Endothelial cell (in vitro differentiated cells): ENCODE measurements around the gene HCN4. TPM values are rescaled to one million over a fixed set of nuclear protein-coding genes. Genes with fewer than 3 reads are reported as not detected.
A peak's percentile ranks its signal among the peaks of the same experiment; 100 is the strongest.

Experiments used
- DNase-seq: peaks from one replicate; pipeline ENCODE4 v3.0.0; 2021; ENCODE audit warnings: low spot score
- H3K27ac Mint-ChIP-seq: one replicate; pipeline ENCODE4 v1.8.0; 2021; ENCODE audit warnings: mixed read lengths, inconsistent platforms; ENCODE audit not compliant: unreplicated experiment
- H3K27me3 Mint-ChIP-seq: one replicate; pipeline ENCODE4 v1.8.0; 2021; ENCODE audit warnings: mild to moderate bottlenecking, moderate library complexity, mixed read lengths, inconsistent platforms; ENCODE audit not compliant: unreplicated experiment
- H3K36me3 Mint-ChIP-seq: one replicate; pipeline ENCODE4 v1.8.0; 2021; ENCODE audit warnings: mild to moderate bottlenecking, low read depth, mixed read lengths, inconsistent platforms; ENCODE audit not compliant: unreplicated experiment
- H3K4me1 Mint-ChIP-seq: one replicate; pipeline ENCODE4 v1.8.0; 2021; ENCODE audit warnings: mild to moderate bottlenecking, mixed read lengths, inconsistent platforms; ENCODE audit not compliant: unreplicated experiment
- H3K4me3 Mint-ChIP-seq: one replicate; pipeline ENCODE4 v1.8.0; 2021; ENCODE audit warnings: mild to moderate bottlenecking, mixed read lengths, inconsistent platforms; ENCODE audit not compliant: unreplicated experiment
- H3K9me3 Mint-ChIP-seq: one replicate; pipeline ENCODE4 v1.8.0; 2021; ENCODE audit warnings: mixed read lengths, inconsistent platforms; ENCODE audit not compliant: unreplicated experiment
- total RNA-seq: library from RNA; stranded (reverse); fragmentation: NEBNext Ultra II Directional; extraction: Animal tissue kit (Norgen Biotek cat#: 25700); gene quantifications from one replicate; pipeline ENCODE4 v1.2.1, GENCODE V29; 2021; ENCODE audit not compliant: unreplicated experiment
- TF ChIP-seq, protein P1 (sequence below): fragments of 200-600 bp; sonication (generic); IDR thresholded peaks from one replicate; pipeline ENCODE4 v1.5.0; 2021; ENCODE audit warnings: antibody characterized with exemption; ENCODE audit not compliant: unreplicated experiment

HCN4 gene
- total RNA-seq, 1 donor from 2014 or later, result 0.54 TPM

- H3K36me3 Mint-ChIP-seq, result peaks cover 35% of the 10 kb centered on the region
- H3K4me1 Mint-ChIP-seq, result no peaks in the 10 kb centered on the region
- TF ChIP-seq, protein P1, sequence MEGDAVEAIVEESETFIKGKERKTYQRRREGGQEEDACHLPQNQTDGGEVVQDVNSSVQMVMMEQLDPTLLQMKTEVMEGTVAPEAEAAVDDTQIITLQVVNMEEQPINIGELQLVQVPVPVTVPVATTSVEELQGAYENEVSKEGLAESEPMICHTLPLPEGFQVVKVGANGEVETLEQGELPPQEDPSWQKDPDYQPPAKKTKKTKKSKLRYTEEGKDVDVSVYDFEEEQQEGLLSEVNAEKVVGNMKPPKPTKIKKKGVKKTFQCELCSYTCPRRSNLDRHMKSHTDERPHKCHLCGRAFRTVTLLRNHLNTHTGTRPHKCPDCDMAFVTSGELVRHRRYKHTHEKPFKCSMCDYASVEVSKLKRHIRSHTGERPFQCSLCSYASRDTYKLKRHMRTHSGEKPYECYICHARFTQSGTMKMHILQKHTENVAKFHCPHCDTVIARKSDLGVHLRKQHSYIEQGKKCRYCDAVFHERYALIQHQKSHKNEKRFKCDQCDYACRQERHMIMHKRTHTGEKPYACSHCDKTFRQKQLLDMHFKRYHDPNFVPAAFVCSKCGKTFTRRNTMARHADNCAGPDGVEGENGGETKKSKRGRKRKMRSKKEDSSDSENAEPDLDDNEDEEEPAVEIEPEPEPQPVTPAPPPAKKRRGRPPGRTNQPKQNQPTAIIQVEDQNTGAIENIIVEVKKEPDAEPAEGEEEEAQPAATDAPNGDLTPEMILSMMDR, result no peak
- peak overlapping the region; percentile 31 for H3K4me3 Mint-ChIP-seq
- no peaks in the 10 kb centered on the region for H3K27me3 Mint-ChIP-seq
- no peak overlapping the region for H3K27ac Mint-ChIP-seq
- no peaks in the 10 kb centered on the region for H3K9me3 Mint-ChIP-seq
- no peak for DNase-seq
Observed at GRCh38 chr15:73295630-73296286, 73.0 kb downstream of the HCN4 start.

- H3K9me3 Mint-ChIP-seq, result no peaks in the 10 kb centered on the region
- H3K4me1 Mint-ChIP-seq, result no peaks in the 10 kb centered on the region
- no peaks in the 10 kb centered on the region for H3K27me3 Mint-ChIP-seq
- no peak for DNase-seq
- H3K27ac Mint-ChIP-seq, result no peak overlapping the region
- no peak overlapping the region for H3K4me3 Mint-ChIP-seq
- peaks cover 35% of the 10 kb centered on the region for H3K36me3 Mint-ChIP-seq
- TF ChIP-seq, protein P1, result no peak
Observed at GRCh38 chr15:73293773-73294172, 75.0 kb downstream of the HCN4 start.

GRCh38 chr15:73291441-73291840, 77.3 kb downstream of the HCN4 start:
- TF ChIP-seq, protein P1, result no peak
- no peak overlapping the region for H3K4me3 Mint-ChIP-seq
- H3K4me1 Mint-ChIP-seq, result peaks cover 6% of the 10 kb centered on the region
- H3K27ac Mint-ChIP-seq, result no peak overlapping the region
- H3K9me3 Mint-ChIP-seq, result no peaks in the 10 kb centered on the region
- no peak for DNase-seq
- peaks cover 31% of the 10 kb centered on the region for H3K36me3 Mint-ChIP-seq
- H3K27me3 Mint-ChIP-seq, result peaks cover 1% of the 10 kb centered on the region

DNA sequence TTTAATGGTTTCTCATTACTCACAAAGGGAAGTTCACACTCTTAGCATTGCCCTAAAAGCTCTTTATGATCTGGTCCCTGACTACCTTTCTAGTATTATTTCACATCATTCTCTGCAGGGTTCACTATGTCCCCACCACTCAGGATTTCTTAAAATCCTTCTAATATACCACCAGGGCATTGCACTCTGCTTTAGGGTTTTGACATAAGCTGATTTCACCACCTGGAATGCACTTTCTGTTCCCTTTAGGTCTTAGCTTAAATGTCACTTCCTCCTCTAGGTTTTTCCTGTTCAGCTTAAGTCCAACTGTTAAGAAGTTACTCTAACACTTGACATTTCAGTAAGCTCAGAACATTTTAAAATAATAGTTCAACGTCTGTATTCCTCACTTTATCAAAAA, 81.7 kb downstream of the HCN4 start:
- peaks cover 14% of the 10 kb centered on the region for H3K4me1 Mint-ChIP-seq
- peaks cover 23% of the 10 kb centered on the region for H3K36me3 Mint-ChIP-seq

GRCh38 chr15:73286311-73286710, 82.4 kb downstream of the HCN4 start:
- Mint-ChIP-seq H3K4me1 (peaks cover 19% of the 10 kb centered on the region), H3K9me3 (no peaks in the 10 kb centered on the region), H3K27ac (peak overlapping the region; percentile 6), H3K27me3 (peaks cover 8% of the 10 kb centered on the region), H3K4me3 (no peak overlapping the region), H3K36me3 (peaks cover 23% of the 10 kb centered on the region)
- TF ChIP-seq, protein P1, result no peak
- DNase-seq, result no peak

More for the DNA sequence above, 81.7 kb downstream of the HCN4 start:
- Mint-ChIP-seq H3K27me3 (peaks cover 6% of the 10 kb centered on the region), H3K4me3 (peak overlapping the region; percentile 53), H3K9me3 (no peaks in the 10 kb centered on the region), H3K27ac (peak overlapping the region; percentile 2)
- TF ChIP-seq, protein P1, result no peak
- DNase-seq, result no peak
